NCI-H2081 treated with DMSO at 0.1 percent for 48 hours (cell line): ENCODE measurements around the gene LYZL1.
"Not testable (repeated sequence)": the region's sequence is repeated elsewhere in the genome, so short reads cannot be mapped to it uniquely, and the experiment has no call there.

Experiments used
- DNase-seq: peaks from one replicate; lab custom pipeline; 2025; lab: John Stamatoyannopoulos, UW

Gene LYZL1

DNA sequence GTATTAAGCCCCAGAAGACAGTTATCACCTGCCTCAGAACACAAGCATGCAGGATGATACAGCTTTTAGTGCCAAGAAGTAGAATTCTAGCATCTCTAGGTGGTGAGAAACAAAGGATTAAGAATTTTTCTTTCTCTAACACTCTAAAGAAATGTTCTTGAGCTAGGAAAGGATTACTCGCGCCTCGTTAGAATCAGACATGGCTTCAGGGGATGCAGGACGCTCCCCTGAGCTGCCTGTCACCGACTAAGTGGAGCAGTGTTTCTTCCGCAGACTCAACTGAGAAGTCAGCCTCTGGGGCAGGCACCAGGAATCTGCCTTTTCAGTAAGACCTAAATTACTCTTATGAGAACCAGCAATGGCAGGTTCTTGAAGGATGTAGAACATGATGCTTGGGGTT, at the start of gene LYZL1:
TSS of gene LYZL1 (plus strand) at position 165 of the 400 bp plus-strand sequence. CDS start 2,798 bp downstream, outside the sequence.
- DNase-seq = not testable (repeated sequence)

DNA sequence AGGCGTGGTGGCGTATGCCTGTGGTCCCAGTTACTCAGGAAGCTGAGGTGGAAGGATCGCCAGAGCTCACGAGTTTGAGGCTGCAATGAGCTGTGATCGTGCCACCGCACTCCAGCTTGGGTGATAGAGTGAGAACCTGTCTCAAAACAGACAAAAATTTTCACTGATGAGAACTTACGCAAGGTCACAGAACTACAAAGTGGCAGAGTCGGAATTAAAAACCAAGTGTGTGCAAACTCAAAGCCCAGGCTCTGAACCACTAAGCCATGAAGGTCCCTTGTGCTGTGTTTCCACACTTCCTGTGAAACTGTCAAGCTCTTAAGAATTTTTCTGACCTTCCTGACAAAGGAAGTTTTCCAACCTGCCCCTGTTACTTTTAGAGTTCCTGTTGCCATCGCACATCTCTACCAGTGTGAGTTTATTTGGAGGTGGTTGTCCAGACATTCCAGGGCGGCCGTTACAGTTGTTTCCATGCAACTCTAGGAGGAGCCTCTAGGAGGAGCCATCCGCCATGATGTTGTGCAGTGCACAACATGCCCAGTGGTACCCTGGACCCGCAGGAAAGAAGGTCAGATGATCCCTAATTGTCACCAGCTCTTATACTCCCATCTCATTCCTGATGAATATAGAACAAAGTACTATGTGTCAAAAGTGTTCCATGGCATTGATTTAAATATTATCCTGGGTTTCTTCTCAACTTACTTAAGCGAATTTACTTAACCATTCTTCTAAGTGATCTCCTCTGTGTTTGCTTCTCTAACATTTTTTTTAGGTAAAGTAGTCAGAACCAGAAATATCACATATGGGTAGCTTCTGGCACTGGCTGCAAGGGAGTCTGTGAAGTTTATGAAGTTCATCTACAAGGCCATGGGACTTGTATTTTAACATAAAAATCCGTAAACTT, 49.0 kb upstream of the LYZL1 start:
- no peak for DNase-seq

DNA sequence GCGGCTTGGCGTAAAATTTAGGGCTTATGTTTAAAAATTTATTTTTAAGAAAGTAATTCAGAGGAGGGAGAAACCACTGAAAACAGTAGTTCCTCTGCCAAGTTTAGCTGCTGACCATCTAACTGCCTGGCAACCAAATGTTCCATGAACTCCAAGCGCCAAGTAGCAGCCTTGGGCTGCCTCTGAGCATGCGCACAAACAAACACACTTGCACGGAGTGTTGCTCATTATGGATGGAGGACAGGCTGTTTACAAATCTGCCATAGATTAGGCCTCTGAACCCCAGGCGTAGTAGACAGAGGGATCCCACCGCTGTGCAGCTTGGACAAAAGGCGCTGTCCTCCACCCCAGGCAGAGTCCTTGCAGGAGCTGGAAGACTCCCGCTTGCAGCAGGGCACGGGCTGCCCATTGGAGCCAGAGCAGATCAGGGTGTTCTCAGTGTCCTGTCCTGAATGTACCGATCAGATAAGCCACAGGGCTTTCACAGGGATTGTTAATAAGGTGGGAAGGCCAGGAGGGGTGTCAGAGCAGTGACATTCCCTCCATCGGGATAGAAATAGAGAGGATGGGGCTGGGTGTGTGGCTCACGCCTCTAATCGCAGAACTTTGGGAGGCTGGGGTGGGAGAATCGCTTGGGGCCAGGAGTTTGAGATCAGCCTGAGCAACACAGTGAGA, 47.7 kb upstream of the LYZL1 start:
- DNase-seq = no peak

DNA sequence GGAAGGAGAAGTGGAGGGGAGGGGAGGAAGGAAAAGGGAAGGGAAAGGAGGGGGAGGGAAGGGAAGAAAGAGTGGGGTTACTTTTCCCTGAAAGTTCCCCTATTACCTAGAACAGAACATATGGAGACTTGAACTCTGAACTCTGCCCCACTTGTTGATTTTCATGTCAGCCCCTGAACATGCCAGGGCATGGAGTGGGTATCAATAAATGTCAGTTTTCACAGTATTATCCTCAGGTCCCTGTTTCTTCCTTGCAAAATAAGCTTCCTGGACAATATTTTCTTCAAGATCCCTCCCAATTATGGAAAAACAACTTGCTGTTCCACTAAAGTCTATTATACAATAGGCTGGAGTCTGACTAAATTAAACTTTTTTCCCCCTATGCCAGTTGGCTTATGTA, 46.9 kb upstream of the LYZL1 start:
- DNase-seq = no peak

DNA sequence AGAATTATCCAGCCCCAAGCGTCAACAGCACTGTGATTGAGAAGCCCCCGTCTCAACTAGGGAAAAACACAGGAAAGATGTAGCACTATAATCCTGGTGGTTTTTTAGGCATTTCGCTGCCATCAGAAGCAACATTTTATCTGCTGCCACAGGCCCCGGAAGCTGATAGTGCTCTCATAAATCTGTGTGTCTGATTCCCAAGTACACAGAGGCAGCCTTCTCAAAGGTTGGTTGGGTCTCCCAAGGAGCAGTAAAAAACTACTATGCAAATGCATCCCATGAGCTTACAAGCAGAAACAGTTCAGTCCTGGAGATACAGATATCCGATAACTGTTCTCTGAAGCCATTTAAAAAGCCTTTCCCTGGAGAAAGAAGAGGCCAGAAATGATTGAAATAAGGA, 45.8 kb upstream of the LYZL1 start:
- DNase-seq = no peak

DNA sequence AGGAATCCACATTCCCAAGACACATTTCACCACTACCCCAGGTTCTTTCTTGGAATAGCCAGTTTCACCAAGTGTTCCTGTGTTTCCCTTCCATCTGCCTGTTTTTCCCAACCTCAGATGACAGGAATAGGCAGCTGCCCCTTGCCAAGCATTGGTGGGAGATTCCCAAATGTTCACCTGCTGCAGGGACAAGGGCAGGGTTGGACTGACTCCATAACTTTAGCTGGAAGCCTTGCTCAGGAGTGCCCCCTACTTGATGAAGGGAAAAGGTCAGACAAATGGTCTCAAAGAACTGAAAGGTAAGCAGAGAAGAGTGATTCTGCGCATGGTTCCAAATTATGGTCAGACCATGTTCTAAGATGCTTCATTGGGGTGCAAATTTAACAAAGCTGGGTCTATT, 45.1 kb upstream of the LYZL1 start:
- no peak for DNase-seq

DNA sequence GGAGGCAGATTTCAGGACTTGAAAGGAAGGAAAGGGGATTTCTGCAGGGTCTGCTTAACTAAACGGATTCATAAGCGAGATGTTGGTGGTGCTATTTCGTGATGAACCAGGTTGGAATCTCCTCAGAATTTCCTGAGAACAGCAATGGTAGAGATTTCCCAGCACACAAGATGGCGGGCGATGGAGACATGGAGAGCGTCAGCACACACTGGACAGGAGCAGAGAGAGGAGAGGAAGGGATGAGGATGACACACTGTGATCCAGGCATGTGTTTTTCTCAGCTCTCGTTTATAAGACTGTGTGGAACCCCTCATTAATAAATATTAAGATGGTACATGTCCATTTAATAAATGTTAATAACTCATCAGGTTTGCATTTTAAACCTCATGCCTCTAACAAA, 43.9 kb upstream of the LYZL1 start:
- DNase-seq = no peak

DNA sequence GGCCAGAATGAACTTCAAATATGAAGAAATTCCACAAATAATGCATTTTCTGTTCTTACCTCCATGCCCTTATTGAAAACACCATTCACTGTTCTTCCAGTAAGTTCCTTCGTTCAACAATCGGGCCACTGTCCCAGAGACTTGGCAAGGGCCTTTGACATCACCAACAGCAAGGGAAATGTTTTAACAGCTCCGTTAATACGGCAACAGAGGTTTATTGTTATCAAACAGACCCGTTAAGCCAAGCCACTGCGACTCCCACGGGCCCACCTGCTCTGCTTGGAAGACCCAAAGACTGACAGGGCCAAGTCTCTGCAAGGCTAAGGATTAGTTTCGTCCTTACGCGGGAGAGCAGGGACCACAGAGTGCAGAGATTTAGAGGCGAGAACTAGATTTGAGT, 43.4 kb upstream of the LYZL1 start:
- no peak for DNase-seq

DNA sequence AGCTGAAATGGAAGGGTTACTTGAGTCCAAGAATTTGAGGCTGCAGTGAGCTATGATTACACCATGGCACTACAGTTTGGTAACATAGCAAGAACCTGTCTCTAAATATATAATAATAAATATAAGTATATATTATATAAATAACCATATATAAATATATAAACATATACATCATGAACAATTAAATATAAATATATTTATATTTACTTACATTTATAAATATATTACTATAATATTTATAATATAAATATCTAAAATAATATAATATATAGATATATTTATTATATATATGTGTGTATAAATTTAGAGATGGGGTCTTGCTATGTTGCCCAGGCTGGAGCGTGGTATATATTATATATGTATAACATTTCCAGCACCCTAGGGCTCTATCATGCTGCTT, 42.4 kb upstream of the LYZL1 start:
- no peak for DNase-seq

DNA sequence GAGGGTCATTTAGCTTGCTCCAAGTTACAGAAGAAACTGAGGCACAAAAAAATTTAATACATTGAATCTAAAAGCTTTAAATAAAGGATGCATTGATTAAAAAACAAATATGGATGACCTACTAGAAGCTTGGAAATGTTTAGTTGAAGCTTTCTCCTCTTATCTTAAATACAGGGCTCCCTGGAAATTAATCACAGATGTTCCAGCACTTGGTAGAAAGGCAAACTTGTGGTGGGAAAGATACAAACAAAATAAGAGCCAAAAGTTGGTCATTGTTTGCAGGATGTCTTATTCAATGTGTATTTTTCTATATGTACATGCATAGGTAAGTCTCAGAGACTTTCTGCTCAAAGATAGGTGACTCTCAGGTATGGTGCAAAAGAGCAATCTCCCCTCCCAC, 40.7 kb upstream of the LYZL1 start:
- DNase-seq = no peak

DNA sequence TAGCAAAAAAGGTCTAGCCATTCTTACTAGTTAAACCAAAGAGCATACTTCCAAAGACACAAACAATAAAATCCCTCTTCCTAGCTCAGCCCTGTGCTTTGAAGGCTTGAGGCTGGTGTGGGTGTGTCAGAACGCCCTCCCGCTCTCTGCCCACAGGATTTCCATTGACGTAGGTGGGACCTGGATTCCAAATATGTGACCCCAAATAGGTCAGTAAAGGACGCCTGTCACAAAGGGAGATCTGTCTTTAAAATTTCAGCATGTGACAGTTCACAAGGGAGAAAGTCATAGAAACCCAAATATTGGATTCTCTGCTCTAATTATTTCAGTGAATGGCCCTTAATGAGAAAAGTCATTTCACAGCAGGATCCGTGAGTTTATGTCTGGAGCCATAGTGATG, 39.9 kb upstream of the LYZL1 start:
- no peak for DNase-seq

DNA sequence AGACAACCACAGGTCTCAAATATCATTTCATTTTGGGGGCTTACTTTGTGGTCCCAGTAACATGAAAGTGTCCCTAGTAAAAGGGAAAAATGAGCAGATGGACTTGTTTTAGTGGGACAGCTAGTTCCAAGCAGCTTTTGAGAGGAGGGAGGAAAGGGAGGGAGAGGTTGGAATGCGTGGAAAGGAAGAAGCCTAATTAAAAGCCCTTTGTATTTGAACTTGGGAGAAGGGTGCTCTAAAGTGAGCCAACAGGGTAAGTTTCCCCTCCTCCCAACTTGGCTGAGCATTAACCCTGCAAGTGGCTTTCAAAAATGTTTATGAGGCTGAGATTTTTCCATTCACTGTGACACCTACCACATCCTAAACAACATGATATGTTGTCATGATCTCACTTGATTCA, 38.8 kb upstream of the LYZL1 start:
- DNase-seq = no peak

DNA sequence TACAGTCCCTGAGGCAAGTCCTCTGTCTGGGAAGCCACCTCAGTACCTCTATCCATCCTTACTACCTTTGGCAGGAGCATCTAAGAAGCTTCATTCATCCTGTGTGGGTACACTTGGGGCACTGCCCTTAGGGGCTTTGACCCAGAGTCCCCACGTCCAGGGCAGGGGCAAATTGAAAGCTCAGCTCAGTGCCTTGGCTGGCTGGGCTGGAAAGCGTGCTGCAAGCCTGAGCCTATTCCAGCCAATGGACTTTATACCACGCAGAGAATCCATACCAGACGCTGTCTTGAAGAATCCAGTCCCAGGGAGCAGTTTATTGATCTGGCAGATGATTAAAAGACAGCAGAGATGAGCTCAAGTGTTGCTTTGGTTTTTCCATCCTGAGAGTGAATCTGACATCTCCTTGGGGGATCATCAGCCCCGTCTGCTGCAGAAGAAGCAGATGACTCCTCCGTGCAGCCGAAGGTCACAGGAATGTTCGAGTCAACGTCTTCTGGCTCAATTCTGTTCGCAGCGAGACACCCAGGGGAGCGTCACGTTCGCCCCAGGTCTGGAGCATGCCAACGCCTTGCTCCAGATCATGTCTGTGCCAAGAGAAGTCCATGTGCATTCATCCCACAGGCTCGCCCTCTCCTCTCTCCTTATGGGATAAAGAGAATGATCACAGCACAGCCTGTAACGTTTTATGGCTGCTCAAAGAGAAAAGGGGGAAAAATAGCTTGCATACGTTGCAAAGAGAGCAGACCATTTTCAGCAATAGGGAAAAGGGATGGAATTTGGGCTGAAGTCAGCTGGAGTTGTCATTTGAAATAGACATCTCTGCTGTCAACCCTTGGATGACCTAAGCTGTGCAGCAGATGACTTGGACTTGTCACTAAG, 35.8 kb upstream of the LYZL1 start:
- DNase-seq = no peak

DNA sequence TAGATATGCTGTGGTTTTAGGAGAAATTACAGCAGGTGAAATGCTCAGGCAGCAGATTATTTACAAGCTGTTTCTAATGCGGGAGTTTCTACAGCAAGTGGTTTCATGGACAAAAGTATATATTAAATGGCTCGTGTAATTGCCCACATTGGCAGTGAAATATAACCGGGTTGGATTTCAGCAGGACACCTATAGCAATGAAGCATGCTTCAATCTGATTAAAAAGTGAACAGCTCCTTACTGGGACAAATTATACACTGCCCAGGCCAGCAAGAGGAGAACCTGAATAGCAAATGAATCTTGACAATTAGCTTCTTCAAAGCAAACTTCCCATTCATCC, 35.2 kb upstream of the LYZL1 start:
- DNase-seq = no peak

DNA sequence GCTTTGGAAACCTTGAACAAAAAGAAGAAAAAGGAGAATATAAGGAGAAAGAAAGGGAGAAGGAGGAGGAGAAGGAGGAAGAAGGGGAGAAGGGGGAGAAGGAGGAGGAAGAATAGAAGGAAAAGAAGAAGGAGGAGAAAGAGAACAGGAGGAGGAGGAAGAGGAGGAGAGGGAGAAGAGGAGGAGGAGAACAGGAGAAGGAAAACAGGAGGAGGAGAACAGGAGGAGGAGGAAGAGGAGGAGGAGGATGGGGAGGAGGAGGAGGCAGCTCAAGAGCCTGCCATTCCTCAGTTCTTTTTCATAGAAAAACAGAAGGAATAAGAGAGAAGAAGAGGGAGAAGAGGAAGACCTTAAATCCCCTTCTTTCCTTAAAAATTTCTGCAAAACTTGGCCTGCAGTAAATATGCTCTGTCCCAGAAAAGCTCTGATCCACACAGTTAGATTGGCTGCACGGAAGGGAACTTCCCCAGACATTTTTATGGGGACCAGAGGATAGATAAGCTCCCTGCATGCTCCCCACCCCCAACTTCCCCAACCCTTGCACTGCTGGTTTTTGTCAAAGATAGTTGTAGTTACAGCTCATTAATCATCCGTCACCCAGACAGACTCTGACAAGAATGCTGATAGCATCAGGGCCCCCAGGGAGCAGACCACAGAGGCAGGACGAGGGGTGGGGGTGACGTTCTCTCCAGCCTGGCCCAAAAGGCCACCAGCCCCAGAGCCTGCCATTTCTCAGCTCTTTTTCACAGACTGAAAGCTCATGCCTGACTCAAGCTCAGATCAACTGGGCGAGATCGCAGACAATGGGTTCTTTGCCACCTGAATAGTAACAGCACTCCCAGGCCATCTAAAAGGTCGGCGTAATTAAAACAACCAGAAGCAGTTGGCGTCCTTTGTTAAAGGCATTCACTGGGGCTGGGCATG, 34.5 kb upstream of the LYZL1 start:
- no peak for DNase-seq

DNA sequence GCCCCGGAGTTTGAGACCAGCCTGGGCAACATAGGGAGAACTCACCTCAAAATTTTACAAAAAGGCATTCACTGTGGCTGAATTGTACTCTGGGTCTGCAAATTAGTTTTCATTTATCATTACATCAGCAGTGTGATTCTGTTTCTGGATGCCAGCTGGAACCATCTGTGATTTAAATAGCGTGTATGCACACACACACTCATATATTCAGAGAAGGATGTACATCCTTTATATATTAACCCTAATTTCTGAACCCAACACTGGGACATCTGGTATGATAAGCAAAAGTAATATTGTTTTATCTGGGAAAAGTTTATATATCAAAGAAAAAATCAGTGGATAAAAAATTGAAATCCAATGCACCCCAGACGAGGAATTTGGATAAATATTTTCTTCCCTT, 33.8 kb upstream of the LYZL1 start:
- no peak for DNase-seq

DNA sequence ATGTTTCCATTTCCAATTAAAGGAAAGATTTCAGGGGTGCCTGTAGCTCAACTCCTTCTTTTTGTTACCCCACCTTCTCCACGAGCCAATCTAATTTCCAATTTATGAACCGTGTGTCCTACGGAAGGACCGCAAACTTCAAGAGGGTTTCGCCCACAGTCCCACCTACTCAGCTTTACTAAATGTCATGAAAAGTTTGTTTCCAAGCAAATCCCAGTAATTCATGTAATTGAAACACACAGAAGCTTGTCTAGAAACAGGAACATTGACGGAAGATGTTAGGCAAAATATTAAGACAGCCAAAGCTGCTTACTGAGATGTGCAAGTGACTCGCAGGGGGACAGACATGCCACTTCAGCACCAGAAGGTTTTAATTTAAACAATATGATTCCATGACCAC, 32.9 kb upstream of the LYZL1 start:
- no peak for DNase-seq

DNA sequence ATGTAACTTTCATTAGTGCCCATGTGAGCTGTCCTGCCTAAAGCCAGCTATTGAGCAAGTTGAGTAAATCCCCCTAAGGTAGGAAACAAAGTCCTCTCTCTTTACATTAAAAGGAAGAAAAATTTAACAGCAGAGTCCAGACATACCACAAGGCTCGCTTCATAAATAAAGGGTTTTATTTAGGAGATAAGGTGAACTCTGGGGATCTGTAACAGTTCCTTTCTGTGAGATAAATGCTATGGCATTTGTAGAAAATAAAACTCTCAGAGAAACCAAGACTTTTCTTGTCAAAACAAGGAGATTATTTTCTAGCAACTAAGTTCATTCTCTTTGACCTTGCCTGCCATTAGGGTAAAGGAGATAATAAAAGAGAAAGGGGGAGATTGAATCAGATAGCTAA, 32.3 kb upstream of the LYZL1 start:
- no peak for DNase-seq

DNA sequence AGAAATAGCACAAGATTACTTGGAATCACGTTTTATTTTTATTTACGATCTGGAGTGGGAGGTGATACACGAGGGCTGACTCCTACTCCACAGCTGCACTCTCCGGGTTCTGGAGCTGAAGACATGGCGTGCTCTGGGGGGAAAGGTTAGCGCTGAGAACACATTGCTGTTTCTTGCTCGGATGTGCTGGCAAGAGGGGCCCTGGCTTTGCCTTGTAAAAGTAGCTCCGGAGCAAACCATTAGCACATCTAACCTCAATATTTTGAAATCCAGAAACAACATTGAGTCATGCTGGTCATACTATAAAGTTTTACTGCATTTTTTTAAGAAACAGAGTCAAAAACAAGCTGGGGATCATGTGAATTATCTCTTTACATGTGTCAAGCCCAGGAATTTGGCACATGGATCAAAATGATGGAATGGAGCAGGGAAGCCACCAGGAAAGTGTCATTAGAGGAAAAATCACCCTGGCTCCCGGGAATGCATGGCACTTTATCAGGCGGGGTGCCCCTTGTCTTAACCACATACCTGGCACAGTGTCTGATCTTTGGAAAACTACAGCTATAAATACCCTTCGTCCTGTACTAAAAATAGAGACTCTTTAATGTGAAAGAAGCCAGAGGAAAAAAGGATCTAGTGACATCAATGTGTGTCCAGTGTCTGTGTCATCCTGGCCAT, 31.6 kb upstream of the LYZL1 start:
- DNase-seq = no peak

DNA sequence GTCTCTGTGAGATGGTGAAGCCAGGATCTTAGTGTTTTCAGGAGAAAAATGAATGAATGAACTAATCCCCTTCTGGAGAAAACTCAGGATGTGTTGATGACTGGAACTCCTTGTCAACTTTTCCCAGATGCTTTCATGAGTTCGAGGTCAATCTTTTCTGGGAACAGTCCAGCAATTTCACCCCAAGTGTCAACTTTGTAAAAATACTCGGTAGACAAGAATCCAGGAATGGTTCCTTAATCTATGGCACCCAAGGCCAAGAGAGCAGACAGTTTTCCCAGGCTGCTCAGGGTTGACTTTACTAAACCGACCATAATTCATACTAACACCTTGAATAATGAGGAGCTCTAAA, 31.1 kb upstream of the LYZL1 start:
- DNase-seq = no peak

DNA sequence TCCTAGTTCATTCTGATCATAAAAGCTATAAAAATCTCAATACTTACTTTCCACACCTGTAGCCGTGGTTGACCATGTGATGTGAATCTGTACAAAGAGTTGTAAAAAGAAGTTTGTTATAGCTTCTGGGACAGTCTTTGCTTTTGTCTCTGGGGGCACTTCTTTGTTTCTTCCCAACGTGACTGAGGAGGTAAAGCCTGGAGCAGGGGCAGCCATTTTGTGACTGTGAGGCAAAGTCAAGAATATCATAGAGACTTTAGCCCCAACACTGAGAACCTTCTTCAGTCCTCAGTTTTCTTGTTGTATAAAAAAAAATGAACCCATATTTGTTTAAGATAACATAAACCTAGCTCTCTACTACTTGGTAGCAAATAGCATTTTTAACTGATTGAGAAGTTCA, 29.4 kb upstream of the LYZL1 start:
- no peak for DNase-seq
